Activated naive CD8-positive, alpha-beta T cell treated with anti-CD3 and anti-CD28 coated beads for 36 hours (primary cell): ENCODE measurements around the gene OTX1. TPM values are rescaled to one million over a fixed set of nuclear protein-coding genes. Genes with fewer than 3 reads are reported as not detected.
"Not testable (repeated sequence)": the region's sequence is repeated elsewhere in the genome, so short reads cannot be mapped to it uniquely, and the experiment has no call there.

Experiments used
- DNase-seq: peaks from one replicate; pipeline ENCODE4 v3.0.0; 2021
- H3K27ac Mint-ChIP-seq: one replicate; pipeline ENCODE4 v1.8.0; 2022; ENCODE audit warnings: mild to moderate bottlenecking, moderate library complexity, mixed read lengths
- H3K27me3 Mint-ChIP-seq: one replicate; pipeline ENCODE4 v1.8.0; 2022; ENCODE audit warnings: mild to moderate bottlenecking, mixed read lengths
- H3K36me3 Mint-ChIP-seq: one replicate; pipeline ENCODE4 v1.8.0; 2021; ENCODE audit warnings: mild to moderate bottlenecking, mixed read lengths
- H3K4me1 Mint-ChIP-seq: one replicate; pipeline ENCODE4 v1.8.0; 2021; ENCODE audit warnings: mixed read lengths
- H3K4me3 Mint-ChIP-seq: one replicate; pipeline ENCODE4 v1.8.0; 2022; ENCODE audit warnings: mild to moderate bottlenecking, moderate library complexity, mixed read lengths
- H3K9me3 Mint-ChIP-seq: one replicate; pipeline ENCODE4 v1.8.0; 2022; ENCODE audit warnings: mixed read lengths
- total RNA-seq, 2 experiments: library from RNA; stranded (reverse); gene quantifications; one replicate each; pipeline ENCODE4 v1.2.3, GENCODE V29; 2021

Gene OTX1
- total RNA-seq, 2 experiments from 2014 or later = not detected

GRCh38 chr2:63064197-63064596 is 13.6 kb downstream of the OTX1 start:
- Mint-ChIP-seq H3K27ac (no peak overlapping the region), H3K36me3 (no peaks in the 10 kb centered on the region), H3K9me3 (peaks cover 3% of the 10 kb centered on the region), H3K27me3 (peaks cover 79% of the 10 kb centered on the region), H3K4me1 (peaks cover 5% of the 10 kb centered on the region), H3K4me3 (no peak overlapping the region)
- DNase-seq = no peak

GRCh38 chr2:63064661-63065060 is 14.0 kb downstream of the OTX1 start:
- H3K4me1 Mint-ChIP-seq = peaks cover 5% of the 10 kb centered on the region
- no peak overlapping the region for H3K4me3 Mint-ChIP-seq
- no peak for DNase-seq
- H3K36me3 Mint-ChIP-seq = no peaks in the 10 kb centered on the region
- peaks cover 78% of the 10 kb centered on the region for H3K27me3 Mint-ChIP-seq
- peaks cover 3% of the 10 kb centered on the region for H3K9me3 Mint-ChIP-seq
- H3K27ac Mint-ChIP-seq = no peak overlapping the region

- no peaks in the 10 kb centered on the region for H3K4me1 Mint-ChIP-seq
- no peak overlapping the region for H3K27ac Mint-ChIP-seq
- no peaks in the 10 kb centered on the region for H3K36me3 Mint-ChIP-seq
- DNase-seq = no peak
- peaks cover 65% of the 10 kb centered on the region for H3K27me3 Mint-ChIP-seq
- H3K9me3 Mint-ChIP-seq = no peaks in the 10 kb centered on the region
- no peak overlapping the region for H3K4me3 Mint-ChIP-seq
Measured at GRCh38 chr2:63066265-63066664, 15.6 kb downstream of the OTX1 start.

GRCh38 chr2:63066838-63067237 is 16.2 kb downstream of the OTX1 start:
- Mint-ChIP-seq H3K27ac (no peak overlapping the region), H3K4me1 (no peaks in the 10 kb centered on the region), H3K36me3 (no peaks in the 10 kb centered on the region), H3K27me3 (peaks cover 59% of the 10 kb centered on the region), H3K4me3 (no peak overlapping the region), H3K9me3 (no peaks in the 10 kb centered on the region)
- no peak for DNase-seq

GRCh38 chr2:63071664-63072063 is 21.0 kb downstream of the OTX1 start:
- peaks cover 29% of the 10 kb centered on the region for H3K27me3 Mint-ChIP-seq

GRCh38 chr2:63073994-63074393 is 23.4 kb downstream of the OTX1 start:
- Mint-ChIP-seq H3K27ac (no peak overlapping the region), H3K36me3 (no peaks in the 10 kb centered on the region), H3K27me3 (peaks cover 31% of the 10 kb centered on the region), H3K4me3 (no peak overlapping the region), H3K9me3 (no peaks in the 10 kb centered on the region), H3K4me1 (no peaks in the 10 kb centered on the region)
- no peak for DNase-seq

More at GRCh38 chr2:63071664-63072063, 21.0 kb downstream of the OTX1 start:
- Mint-ChIP-seq H3K4me1 (no peaks in the 10 kb centered on the region), H3K4me3 (no peak overlapping the region), H3K27ac (no peak overlapping the region), H3K9me3 (no peaks in the 10 kb centered on the region), H3K36me3 (no peaks in the 10 kb centered on the region)
- no peak for DNase-seq

- H3K27me3 Mint-ChIP-seq = peaks cover 27% of the 10 kb centered on the region
- H3K4me3 Mint-ChIP-seq, DNase-seq, H3K27ac Mint-ChIP-seq, H3K36me3 Mint-ChIP-seq, H3K9me3 Mint-ChIP-seq, H3K4me1 Mint-ChIP-seq: not testable (repeated sequence)
Measured at GRCh38 chr2:63074399-63074798, 23.8 kb downstream of the OTX1 start.

GRCh38 chr2:63078852-63079606 is 28.4 kb downstream of the OTX1 start:
- no peaks in the 10 kb centered on the region for H3K9me3 Mint-ChIP-seq
- H3K36me3 Mint-ChIP-seq = no peaks in the 10 kb centered on the region
- H3K4me1 Mint-ChIP-seq = no peaks in the 10 kb centered on the region
- peak; percentile 11 for DNase-seq
- H3K4me3 Mint-ChIP-seq = no peak overlapping the region
- no peak overlapping the region for H3K27ac Mint-ChIP-seq
- H3K27me3 Mint-ChIP-seq = peaks cover 29% of the 10 kb centered on the region

GRCh38 chr2:63081404-63081803 is 30.8 kb downstream of the OTX1 start:
- H3K27ac Mint-ChIP-seq = no peak overlapping the region
- no peak for DNase-seq
- H3K4me3 Mint-ChIP-seq = no peak overlapping the region
- no peaks in the 10 kb centered on the region for H3K36me3 Mint-ChIP-seq
- H3K9me3 Mint-ChIP-seq = peaks cover 2% of the 10 kb centered on the region
- H3K27me3 Mint-ChIP-seq = peaks cover 34% of the 10 kb centered on the region
- no peaks in the 10 kb centered on the region for H3K4me1 Mint-ChIP-seq

GRCh38 chr2:63086687-63087086 is 36.1 kb downstream of the OTX1 start:
- Mint-ChIP-seq H3K36me3 (no peaks in the 10 kb centered on the region), H3K27me3 (peaks cover 27% of the 10 kb centered on the region)

GRCh38 chr2:63092401-63092800 is 41.8 kb downstream of the OTX1 start:
- Mint-ChIP-seq H3K4me3 (no peak overlapping the region), H3K36me3 (no peaks in the 10 kb centered on the region), H3K9me3 (peaks cover 6% of the 10 kb centered on the region), H3K27me3 (peaks cover 16% of the 10 kb centered on the region), H3K27ac (no peak overlapping the region), H3K4me1 (no peaks in the 10 kb centered on the region)
- DNase-seq = no peak

More at GRCh38 chr2:63086687-63087086, 36.1 kb downstream of the OTX1 start:
- Mint-ChIP-seq H3K4me1 (no peaks in the 10 kb centered on the region), H3K9me3 (peaks cover 4% of the 10 kb centered on the region), H3K27ac (no peak overlapping the region), H3K4me3 (no peak overlapping the region)
- no peak for DNase-seq

- H3K27me3 Mint-ChIP-seq = peaks cover 16% of the 10 kb centered on the region
- no peaks in the 10 kb centered on the region for H3K4me1 Mint-ChIP-seq
- H3K9me3 Mint-ChIP-seq = peaks cover 6% of the 10 kb centered on the region
- H3K27ac Mint-ChIP-seq = no peak overlapping the region
- no peaks in the 10 kb centered on the region for H3K36me3 Mint-ChIP-seq
- no peak for DNase-seq
- H3K4me3 Mint-ChIP-seq = no peak overlapping the region
Measured at GRCh38 chr2:63092857-63093256, 42.2 kb downstream of the OTX1 start.

- H3K36me3 Mint-ChIP-seq = no peaks in the 10 kb centered on the region
- no peak for DNase-seq
- H3K4me1 Mint-ChIP-seq = no peaks in the 10 kb centered on the region
- H3K9me3 Mint-ChIP-seq = peaks cover 6% of the 10 kb centered on the region
- no peak overlapping the region for H3K27ac Mint-ChIP-seq
- no peak overlapping the region for H3K4me3 Mint-ChIP-seq
- H3K27me3 Mint-ChIP-seq = peaks cover 16% of the 10 kb centered on the region
Measured at GRCh38 chr2:63093502-63093901, 42.9 kb downstream of the OTX1 start.

- Mint-ChIP-seq H3K4me3 (no peak overlapping the region), H3K27ac (no peak overlapping the region), H3K4me1 (no peaks in the 10 kb centered on the region), H3K9me3 (peaks cover 5% of the 10 kb centered on the region), H3K36me3 (no peaks in the 10 kb centered on the region), H3K27me3 (peaks cover 7% of the 10 kb centered on the region)
- DNase-seq = no peak
Measured at GRCh38 chr2:63096491-63096890, 45.9 kb downstream of the OTX1 start.

GRCh38 chr2:63099032-63099431 is 48.4 kb downstream of the OTX1 start:
- no peak overlapping the region for H3K4me3 Mint-ChIP-seq
- H3K36me3 Mint-ChIP-seq = peaks cover 2% of the 10 kb centered on the region
- no peak for DNase-seq
- no peak overlapping the region for H3K27ac Mint-ChIP-seq
- H3K27me3 Mint-ChIP-seq = peaks cover 16% of the 10 kb centered on the region
- H3K9me3 Mint-ChIP-seq = peaks cover 14% of the 10 kb centered on the region
- H3K4me1 Mint-ChIP-seq = no peaks in the 10 kb centered on the region

GRCh38 chr2:63101954-63102353 is 51.3 kb downstream of the OTX1 start:
- peaks cover 5% of the 10 kb centered on the region for H3K36me3 Mint-ChIP-seq
- peaks cover 12% of the 10 kb centered on the region for H3K27me3 Mint-ChIP-seq
- H3K4me1 Mint-ChIP-seq = no peaks in the 10 kb centered on the region
- H3K4me3 Mint-ChIP-seq = no peak overlapping the region
- DNase-seq = no peak
- H3K27ac Mint-ChIP-seq = no peak overlapping the region
- H3K9me3 Mint-ChIP-seq = peaks cover 32% of the 10 kb centered on the region
